ENCODE data around the gene CHCHD3. TPM values are rescaled to one million over a fixed set of nuclear protein-coding genes. Genes with fewer than 3 reads are reported as not detected.
A peak's percentile ranks its signal among the peaks of the same experiment; 100 is the strongest.

CHCHD3 gene
- total RNA-seq, 1 donor from 2014 or later: 142 TPM

GRCh38 chr7:133070562-133070961, 11.3 kb downstream of the CHCHD3 start:
- peaks cover 96% of the 10 kb centered on the region for H3K79me2 ChIP-seq (ENCODE audit: low read depth)
- DNase-seq (ENCODE audit: low spot score): peak; percentile 11

GRCh38 chr7:133065301-133065700, 16.6 kb downstream of the CHCHD3 start:
- H4K20me1 ChIP-seq (ENCODE audit: low read depth): peaks cover 36% of the 10 kb centered on the region
- H3K4me1 ChIP-seq: peaks cover under 1% of the 10 kb centered on the region
- no peaks in the 10 kb centered on the region for H3K9me3 ChIP-seq (ENCODE audit: low read depth)
- H3K9ac ChIP-seq: no peak overlapping the region
- TF ChIP-seq CTCF (IDR thresholded peaks at IDR 0.05) (no peak), EZH2phosphoT487 (IDR thresholded peaks at IDR 0.05) (no peak), EZH2 (IDR thresholded peaks at IDR 0.05) (no peak)
- Mint-ChIP-seq H3K27ac (no peak overlapping the region), H3K9me3 (no peaks in the 10 kb centered on the region), H3K4me3 (no peak overlapping the region), H3K4me1 (peaks cover 4% of the 10 kb centered on the region), H3K27me3 (ENCODE audit: insufficient read depth, low read depth) (no peaks in the 10 kb centered on the region), H3K36me3 (peaks cover 22% of the 10 kb centered on the region)
- H3K4me2 ChIP-seq: no peak overlapping the region
- peaks cover 91% of the 10 kb centered on the region for H3K79me2 ChIP-seq (ENCODE audit: low read depth)
- H3K36me3 ChIP-seq: peaks cover 6% of the 10 kb centered on the region
- DNase-seq (ENCODE audit: low spot score): no peak
- no peak overlapping the region for H3K4me3 ChIP-seq
- H3F3A ChIP-seq (ENCODE audit: low read depth): no peaks in the 10 kb centered on the region
- H3K27me3 ChIP-seq: no peaks in the 10 kb centered on the region
- H3K27ac ChIP-seq: no peak overlapping the region
- H2AFZ ChIP-seq (replicated peaks): no peak overlapping the region

More at GRCh38 chr7:133070562-133070961, 11.3 kb downstream of the CHCHD3 start:
- no peaks in the 10 kb centered on the region for H3K9me3 Mint-ChIP-seq
- no peaks in the 10 kb centered on the region for H3K27me3 ChIP-seq
- H3K4me2 ChIP-seq: peak overlapping the region; percentile 6
- peaks cover 14% of the 10 kb centered on the region for H3K4me1 Mint-ChIP-seq
- H3K9me3 ChIP-seq (ENCODE audit: low read depth): no peaks in the 10 kb centered on the region
- peaks cover 3% of the 10 kb centered on the region for H3F3A ChIP-seq (ENCODE audit: low read depth)
- H3K4me3 ChIP-seq: no peak overlapping the region
- peaks cover 10% of the 10 kb centered on the region for H3K4me1 ChIP-seq
- peaks cover 54% of the 10 kb centered on the region for H4K20me1 ChIP-seq (ENCODE audit: low read depth)
- no peak overlapping the region for H3K27ac ChIP-seq
- H2AFZ ChIP-seq (replicated peaks): no peak overlapping the region
- no peaks in the 10 kb centered on the region for H3K27me3 Mint-ChIP-seq (ENCODE audit: insufficient read depth, low read depth)
- H3K27ac Mint-ChIP-seq: no peak overlapping the region
- no peak overlapping the region for H3K9ac ChIP-seq
- peaks cover 30% of the 10 kb centered on the region for H3K36me3 Mint-ChIP-seq
- H3K4me3 Mint-ChIP-seq: no peak overlapping the region
- peaks cover 6% of the 10 kb centered on the region for H3K36me3 ChIP-seq
- no peak for TF ChIP-seq EZH2phosphoT487 (IDR thresholded peaks at IDR 0.05)
- no peak for TF ChIP-seq CTCF (IDR thresholded peaks at IDR 0.05)
- no peak for TF ChIP-seq EZH2 (IDR thresholded peaks at IDR 0.05)

- no peak overlapping the region for H2AFZ ChIP-seq (replicated peaks)
- TF ChIP-seq CTCF (IDR thresholded peaks at IDR 0.05) (no peak), EZH2phosphoT487 (IDR thresholded peaks at IDR 0.05) (no peak), EZH2 (IDR thresholded peaks at IDR 0.05) (no peak)
- no peaks in the 10 kb centered on the region for H3F3A ChIP-seq (ENCODE audit: low read depth)
- H3K27ac ChIP-seq: no peak overlapping the region
- Mint-ChIP-seq H3K27ac (no peak overlapping the region), H3K36me3 (peaks cover 25% of the 10 kb centered on the region), H3K27me3 (ENCODE audit: insufficient read depth, low read depth) (no peaks in the 10 kb centered on the region), H3K4me1 (no peaks in the 10 kb centered on the region), H3K4me3 (no peak overlapping the region), H3K9me3 (no peaks in the 10 kb centered on the region)
- H3K27me3 ChIP-seq: no peaks in the 10 kb centered on the region
- no peak overlapping the region for H3K4me2 ChIP-seq
- H3K9me3 ChIP-seq (ENCODE audit: low read depth): no peaks in the 10 kb centered on the region
- no peaks in the 10 kb centered on the region for H3K4me1 ChIP-seq
- peaks cover 6% of the 10 kb centered on the region for H3K36me3 ChIP-seq
- no peak overlapping the region for H3K4me3 ChIP-seq
- no peak overlapping the region for H3K9ac ChIP-seq
- peaks cover 36% of the 10 kb centered on the region for H4K20me1 ChIP-seq (ENCODE audit: low read depth)
- DNase-seq (ENCODE audit: low spot score): no peak
- H3K79me2 ChIP-seq (ENCODE audit: low read depth): peaks cover 91% of the 10 kb centered on the region
Measured at GRCh38 chr7:133064082-133064820, 17.6 kb downstream of the CHCHD3 start.
